HG02938 (cell line): ENCODE results near the gene EDN3.
"Not testable (repeated sequence)": the region's sequence is repeated elsewhere in the genome, so short reads cannot be mapped to it uniquely, and the experiment has no call there.

Source experiments
- ATAC-seq: cut with Tn5 transposase; IDR thresholded peaks from one replicate; pipeline ENCODE4 v1.9.1; 2021; ENCODE audit warnings: mild to moderate bottlenecking, moderate library complexity; ENCODE audit not compliant: unreplicated experiment

EDN3 gene

DNA sequence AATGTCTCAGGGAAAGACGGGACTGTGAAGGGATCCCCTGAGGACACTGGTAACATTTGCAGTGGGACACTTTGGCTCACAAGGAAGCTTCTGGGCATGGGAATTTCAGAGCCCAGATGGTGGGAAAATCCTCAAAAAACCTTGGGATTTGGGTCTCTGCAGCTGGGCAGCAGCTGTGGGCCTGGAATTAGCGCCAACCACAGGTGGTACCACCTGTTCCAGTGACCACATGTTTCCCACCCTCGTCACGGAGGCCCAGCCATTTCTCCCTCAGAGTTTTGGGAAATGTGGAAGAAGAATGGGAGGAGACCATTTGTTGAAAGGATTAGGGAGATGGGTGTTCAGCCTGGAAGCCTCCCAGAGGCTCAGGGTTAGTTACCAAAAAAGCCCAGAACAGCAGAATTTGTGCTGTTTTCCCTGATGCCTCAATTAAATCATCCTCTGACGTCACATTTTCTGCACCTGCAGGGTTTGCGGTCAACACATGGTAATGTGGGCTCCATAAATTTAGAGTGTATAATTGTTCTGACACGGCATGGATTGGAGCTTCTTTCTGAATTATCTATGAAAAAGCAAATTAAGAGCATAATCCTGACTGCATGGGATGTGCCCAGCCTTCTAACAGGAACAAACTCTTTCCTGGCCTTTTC is 34.4 kb downstream of the EDN3 start:
- ATAC-seq: no peak

DNA sequence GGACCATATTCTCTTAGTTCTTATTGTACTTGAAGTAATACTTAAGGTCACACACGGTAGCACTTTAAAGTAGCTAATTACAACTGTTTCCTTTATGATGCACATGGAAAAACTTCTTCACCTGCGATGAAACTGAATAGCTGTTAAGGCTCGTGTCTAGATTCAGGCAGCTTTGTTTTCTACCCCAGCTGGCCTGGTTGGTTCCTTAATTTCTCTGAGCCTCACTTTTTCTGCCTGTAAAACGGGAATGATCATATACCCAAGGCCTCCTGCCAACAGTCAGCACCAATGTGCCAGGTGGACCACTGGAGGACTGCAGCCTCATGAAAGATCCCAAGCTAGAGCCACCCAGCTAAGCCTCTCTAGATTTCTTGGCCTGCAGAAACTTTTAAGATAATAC is 35.0 kb downstream of the EDN3 start:
- no peak for ATAC-seq

DNA sequence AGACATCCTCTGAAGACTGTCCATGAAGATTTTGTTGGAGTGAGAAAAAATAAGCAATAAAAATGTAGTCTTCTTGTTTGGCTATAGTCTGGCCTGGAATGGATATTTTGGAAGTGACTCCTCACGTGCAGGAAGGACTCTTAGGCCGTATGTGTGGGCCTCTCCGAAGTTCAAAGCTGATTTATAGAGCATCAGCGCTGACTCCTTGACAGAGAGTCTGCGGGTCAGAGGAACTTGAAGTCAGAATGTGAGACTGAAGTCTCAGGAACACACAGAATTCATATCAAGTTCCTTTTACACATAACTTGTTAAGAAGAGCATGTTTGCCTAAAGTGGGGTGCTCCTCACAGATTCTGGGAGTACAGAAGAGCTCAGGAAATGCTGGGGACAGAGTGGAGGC is 36.1 kb downstream of the EDN3 start:
- no peak for ATAC-seq

DNA sequence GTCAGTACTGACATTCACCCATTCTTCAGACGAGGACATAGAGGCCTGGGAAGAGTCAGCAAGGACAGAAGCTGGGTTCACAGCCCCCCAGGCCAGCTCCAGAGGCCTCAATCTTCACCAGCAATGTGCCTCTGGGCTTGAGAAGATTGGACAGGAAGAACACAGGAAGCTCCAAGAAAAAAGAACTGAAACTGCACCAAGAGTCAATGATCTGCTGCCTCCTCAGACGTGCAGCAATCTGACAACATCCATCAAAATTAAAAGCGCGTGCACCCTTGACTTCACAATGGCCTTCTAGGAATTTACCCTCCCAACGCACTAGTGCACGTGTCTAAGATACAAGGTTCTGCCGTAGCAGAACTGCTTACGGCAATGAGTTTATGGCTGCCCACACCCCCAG is 38.0 kb downstream of the EDN3 start:
- not testable (repeated sequence) for ATAC-seq

DNA sequence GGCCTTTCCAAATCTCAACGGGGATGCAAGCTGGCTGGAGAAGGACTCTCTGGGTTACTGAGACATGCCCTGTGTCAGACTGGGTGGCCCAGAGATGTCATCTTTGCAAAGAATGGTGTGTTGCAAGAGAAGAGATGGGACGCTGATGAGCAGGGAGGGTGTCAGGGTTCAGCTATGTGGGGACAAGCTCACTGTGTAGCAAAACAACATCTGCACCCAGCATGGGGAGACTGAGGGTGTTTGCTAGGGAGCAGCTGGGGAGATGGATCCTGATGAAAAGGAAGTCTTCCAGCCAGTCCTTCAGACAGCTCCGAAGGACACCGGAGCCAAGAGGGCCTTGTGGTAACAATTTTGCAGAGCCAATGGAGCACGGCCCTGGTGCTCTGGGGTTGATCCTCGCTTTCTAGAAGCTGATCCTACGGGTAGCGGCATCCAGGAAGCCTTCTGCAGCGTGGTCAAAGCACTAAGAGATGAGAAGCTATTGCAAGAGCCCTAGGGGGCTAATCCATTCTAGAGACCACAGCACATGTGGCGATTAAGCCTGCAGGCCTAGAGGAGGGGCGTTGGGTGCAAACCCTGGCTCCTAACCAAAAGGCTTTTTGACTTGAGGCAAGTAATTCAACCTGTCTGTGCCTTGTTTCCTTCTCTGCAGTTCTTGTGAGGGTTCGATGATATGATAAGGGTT is 39.9 kb downstream of the EDN3 start:
- no peak for ATAC-seq

DNA sequence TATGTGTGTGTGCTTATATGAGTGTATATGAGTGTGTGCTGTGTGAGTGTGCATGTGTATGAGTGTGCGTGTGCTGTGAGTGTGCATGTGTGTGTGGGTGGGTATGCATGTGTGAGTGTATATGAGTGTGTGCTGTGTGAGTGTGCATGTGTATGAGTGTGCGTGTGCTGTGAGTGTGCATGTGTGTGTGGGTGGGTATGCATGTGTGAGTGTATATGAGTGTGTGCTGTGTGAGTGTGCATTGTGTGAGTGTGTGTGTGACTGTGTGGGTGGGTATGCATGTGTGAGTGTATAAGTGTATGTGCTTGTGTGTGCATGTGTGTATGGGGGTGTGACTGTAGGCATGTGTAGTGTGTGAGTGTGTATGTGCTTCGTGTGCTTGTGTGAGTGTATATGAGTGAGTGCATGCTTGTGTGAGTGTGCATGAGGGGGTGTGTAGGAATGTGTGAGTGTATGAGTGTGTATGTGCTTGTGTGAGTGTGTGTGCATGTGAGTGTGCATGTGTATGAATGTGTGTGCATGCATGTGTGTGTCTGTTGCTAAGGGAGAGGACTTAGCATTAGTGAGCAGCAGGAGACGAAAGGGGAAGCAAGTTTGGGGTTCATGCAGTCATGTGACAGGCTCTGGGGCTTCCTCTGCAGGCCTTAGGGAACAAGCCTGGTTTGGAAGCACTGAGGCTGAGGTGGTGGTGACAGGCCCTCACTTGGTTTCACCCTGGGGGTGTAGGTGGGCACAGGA is 41.0 kb downstream of the EDN3 start:
- not testable (repeated sequence) for ATAC-seq

DNA sequence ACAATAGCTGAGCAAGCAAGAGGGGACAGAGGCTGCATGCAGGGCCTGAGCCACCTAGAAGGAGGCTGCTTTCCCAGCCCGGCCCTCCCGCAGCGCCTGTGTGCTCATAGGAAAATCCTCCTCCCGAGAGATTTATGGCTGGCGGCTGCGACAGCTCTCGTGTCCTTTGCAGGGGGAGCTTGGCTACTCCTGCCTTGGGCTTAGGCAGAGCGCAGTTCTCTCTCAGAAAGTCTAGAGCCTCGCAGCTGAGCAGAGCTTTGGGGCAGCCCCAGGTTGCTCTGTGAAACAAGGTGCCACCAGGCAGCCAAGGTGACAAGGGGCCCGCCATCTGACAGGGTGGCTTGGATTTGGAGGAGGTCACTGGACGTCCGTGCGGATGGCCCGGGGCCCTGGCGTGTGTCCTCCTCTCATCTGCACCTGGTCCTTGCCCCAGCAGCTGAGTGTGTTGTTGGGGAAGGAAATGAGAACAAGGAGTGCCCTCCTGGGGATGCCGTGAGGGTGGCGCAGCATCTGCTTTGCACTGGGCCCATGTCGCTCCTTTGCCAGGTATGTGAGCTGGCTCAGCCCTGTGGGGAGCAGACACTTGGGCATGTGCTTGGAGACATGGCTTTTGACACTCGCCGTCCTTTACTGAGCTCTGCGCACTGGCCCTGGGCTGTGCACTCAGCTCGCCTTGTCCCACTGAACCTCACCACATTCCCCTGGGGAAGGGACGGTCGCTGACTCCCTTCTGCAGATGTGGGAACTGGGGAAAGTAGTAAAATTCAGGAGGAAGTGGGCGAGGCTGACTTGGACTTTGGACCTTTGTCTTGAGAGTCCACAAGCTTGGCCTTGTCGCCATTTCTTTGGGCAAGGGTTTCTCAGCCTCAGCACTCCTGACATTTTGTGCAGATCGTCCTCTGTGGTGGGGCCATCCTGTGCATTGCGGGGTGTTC is 41.9 kb downstream of the EDN3 start:
- ATAC-seq: no peak

DNA sequence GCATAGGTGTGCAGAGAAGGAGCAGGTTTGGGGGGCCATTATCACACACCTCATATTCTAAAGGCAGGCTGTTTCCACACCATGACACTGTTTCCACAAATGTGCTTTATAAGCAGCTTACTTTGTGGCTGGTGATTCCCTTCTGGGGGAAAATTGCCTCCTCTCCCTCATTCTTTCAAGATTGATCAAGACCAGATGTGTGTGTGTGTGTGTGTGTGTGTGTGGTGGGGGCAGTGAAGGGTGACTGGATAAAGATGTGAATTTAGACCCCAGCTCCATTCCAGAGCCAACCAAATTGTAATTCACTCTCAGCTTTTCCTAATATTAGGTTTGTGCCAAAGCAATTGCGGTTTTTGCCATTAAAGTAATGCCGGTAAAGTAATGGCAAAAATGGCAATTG is 45.6 kb downstream of the EDN3 start:
- ATAC-seq: no peak

DNA sequence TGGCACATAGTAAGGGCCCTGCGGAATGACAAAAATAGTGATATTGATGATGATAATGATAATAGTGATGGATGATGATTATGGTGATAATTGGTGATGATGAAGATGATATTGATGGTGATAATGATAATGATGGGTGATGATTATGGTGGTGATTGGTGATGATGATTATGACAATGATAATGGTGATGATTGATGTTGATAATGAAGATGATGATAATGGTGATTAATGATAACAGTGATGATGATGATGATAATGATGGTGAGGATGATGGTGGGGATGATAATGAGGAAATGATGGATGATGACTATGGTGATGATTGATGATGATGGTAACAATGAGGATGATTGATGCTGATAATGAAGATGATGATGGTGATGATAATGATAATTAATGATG is 48.9 kb downstream of the EDN3 start:
- no peak for ATAC-seq

DNA sequence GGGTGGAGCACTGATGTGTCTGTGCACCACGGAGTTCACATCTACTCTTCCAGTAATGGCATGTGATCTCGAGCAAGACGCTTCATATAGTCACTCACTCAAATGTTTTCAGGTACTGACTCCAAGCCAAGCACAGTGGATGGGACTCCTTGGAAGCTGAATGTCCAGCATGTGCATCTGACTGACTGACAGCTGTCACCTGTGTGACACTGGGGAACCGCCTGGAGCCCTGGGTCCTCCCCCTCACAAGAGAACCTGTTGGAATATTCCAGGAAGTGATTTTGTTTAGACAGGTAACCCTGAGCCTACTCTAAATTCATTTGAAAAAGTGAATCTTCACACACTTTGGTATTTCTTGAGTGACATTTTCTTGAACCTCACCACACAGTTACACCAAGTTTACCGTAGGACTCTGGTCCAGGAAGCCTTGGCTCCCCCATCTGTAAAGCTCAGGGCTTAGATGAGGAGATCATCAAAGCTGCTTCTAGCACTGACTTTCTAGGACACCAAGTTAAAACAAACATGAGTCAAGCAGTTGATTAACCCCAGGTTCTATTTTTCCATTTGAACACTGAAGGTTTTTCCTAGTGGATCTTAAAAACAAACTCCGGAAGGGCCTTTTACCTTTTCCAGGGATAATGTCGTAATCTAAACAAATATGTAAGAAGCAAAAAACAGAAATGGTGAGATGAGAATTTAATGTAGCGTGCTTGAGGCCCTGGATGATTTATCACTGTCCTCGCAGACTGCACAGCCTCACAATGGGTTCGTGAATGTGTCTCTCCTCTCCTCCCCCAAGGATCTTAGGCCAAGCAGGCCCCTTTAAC is 50.1 kb downstream of the EDN3 start:
- ATAC-seq: no peak

DNA sequence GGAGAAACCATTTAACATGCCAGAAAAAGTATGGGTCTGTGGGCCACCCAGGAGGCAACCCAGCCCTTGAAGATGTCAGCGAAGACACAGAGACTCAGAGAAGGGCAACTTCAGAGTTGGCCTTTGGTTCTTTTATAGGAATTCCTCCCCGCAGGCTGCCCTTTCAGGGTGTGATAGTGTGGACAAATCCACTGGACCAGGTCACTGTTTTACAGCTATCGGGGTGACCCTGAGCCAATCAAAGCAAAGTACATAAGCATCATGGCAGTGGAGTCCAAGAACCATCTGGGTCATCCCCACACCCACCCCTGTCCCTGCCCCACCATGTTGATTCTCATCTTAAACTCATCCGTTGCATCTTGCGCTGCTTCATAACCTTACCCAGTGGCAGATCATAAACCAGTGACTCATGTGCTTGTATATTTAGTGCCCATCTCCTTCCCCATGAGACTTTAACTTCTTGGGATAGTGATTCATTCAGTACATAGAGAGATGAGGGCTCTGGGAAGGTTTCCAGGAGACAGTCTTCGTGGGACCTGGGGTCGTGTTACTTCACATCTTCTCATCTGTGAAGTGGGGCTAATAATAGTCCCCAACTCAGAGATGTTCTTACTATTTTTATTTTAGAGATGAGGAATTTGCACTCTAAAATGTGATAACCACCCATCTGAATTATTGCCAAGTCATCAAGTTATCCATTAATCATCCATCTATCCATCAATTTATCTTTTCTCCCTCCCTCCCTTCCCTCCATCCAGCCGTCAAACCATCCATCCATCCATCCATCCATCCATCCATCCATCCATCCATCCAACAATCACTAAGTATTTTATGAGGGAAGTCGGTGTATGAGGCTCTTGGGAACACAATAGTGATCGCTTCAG is 51.0 kb downstream of the EDN3 start:
- no peak for ATAC-seq

DNA sequence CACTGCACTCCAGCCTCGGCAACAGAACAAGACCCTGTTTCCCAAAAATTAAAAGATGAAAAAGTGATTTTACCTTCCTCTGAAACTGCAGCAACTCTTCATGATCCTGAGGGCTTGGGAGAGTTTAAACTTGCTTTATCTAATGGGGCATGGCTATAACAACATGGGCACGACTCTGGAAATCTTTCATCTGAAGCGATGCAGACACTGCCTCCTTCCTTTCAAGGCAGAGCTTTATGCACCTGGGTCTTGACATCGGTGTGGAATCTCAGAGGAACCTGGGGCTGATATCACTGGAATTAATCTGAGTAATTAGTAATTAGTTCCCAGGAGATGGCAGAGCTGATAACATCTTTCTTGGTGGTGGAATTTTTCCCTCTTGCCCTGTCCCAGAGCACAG is 52.1 kb downstream of the EDN3 start:
- no peak for ATAC-seq

DNA sequence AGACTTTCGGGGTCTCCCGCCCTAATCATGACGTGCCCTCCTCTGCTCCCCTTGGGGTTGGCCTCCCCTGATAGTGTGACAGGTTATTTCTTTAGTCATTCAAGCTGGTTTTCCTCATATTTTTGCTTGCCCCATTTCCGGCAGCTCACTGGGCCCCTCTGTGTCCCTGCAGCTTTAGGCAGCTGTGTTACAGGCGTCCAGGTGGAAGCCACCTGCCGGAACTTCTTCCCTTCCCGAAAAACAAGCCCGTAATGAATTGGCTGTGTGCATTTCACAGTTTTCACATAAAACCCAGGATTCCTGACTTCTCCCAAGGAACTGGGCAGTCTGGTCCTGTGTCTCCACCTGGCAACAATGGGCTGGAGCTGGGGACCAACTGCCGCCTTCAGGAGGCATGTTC is 52.6 kb downstream of the EDN3 start:
- no peak for ATAC-seq

DNA sequence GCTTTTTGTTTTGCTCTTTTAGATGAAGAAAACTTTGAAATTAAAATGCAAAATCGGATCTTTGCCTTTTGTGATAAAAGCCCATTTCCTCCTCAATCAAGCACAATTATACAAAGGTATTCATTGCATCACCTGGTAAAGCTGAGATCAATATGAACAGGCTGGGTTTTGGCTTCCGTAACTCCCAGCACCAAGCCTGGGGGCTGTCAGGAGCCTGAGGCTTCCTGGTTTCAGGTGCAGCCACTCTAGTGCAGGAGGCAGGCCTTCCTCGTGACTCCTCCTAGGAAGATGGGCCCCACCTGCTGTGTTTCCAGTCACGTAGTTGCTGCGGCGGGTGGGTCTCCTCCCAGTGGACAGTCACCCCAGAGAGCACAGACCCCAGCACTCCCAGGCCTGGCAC is 54.0 kb downstream of the EDN3 start:
- ATAC-seq: no peak

DNA sequence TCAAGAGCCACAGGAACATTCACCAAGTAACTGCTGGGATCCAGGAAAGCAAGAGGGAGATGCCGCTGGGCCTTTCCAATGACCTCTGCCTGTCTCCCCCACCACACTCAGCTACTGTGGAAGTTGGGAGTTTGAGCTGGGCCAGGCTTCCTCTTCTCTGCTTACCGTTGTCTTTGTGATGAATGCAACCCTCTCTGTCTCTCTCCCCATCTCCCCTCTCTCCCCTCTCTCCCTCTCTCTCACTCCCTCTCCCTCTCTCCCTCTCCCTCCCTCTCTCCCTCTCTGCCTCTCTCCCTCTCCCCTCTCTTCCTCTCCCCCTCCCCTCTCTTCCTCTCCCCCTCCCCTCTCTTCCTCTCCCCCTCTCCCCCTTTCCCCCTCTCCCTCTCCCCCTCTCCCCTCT is 54.8 kb downstream of the EDN3 start:
- ATAC-seq: no peak

DNA sequence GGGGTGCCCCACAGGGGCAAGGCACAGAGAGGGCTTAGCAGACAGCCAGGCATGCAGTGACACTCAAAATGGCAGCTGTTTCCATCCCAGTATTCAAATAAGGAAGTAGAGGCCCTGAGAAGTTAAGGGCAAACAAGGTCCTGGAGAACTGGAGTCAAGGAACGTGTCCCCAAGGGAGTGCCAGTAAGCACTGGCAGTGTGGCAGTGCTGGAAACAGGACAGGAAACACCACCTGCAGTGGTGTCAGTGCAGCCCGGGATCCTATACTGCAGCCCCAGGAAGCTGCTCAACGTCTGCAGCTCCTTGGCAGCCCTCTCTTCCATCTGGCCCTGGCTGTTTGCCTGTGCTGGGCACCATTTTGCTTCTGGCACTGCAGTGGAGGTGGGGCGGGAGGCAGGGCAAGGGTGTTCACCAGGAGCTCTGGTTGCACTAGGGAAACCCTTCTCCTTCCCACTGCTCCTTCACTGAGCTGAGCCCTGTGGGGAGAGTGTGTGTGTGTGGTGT is 56.3 kb downstream of the EDN3 start:
- no peak for ATAC-seq

DNA sequence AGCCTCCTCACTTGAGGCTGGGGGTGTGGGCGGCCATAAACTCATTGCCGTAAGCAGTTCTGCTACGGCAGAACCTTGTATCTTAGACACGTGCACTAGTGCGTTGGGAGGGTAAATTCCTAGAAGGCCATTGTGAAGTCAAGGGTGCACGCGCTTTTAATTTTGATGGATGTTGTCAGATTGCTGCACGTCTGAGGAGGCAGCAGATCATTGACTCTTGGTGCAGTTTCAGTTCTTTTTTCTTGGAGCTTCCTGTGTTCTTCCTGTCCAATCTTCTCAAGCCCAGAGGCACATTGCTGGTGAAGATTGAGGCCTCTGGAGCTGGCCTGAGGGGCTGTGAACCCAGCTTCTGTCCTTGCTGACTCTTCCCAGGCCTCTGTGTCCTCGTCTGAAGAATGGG is 58.4 kb downstream of the EDN3 start:
- ATAC-seq: not testable (repeated sequence)

DNA sequence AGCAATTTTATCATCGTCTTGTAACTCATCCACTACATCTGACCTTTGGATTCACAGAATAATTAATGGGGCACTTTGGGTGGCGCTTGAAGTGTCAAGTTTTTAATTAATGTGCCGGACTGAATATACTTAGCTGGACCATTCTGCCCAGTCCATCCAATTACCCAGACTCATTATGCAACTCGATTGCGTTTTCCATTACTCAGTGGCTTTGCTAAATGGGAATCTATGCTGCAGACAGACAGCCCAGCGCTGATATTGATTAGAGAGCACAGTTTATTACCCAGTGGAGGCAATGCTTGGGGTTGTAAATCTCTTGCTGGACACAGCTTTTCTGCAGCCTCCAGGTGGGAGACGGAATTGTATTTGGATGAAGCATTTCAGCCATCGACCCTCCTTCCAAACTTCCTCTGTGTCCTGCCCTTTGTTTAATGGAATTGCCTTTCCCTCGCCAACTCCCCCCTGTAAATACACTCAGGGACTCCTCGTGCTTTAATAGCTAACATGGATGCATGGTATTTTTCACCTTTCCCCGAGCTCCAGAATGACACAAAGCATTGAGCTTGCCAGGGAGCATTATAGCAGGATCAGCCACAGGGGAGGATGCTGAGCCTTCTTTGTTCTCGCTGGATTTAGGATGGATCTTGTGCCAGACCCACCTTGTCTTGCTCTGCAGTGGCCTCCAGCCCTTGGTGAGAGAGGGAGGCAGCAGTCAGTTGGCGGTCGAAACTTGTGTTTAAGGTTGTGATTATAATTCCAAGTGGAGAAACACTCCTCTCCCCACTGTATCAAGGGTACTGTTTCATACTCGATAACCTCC is 59.7 kb downstream of the EDN3 start:
- no peak for ATAC-seq
